BJ (cell line): ENCODE data around the gene LSM6. TPM values are rescaled to one million over a fixed set of nuclear protein-coding genes. Genes with fewer than 3 reads are reported as not detected.

Source experiments
- CTCF ChIA-PET: fragments of 350-600 bp; formaldehyde crosslinking; extraction: SDS; loops from one replicate; lab custom pipeline; 2021; ENCODE audit warnings: antibody characterized with exemption, inconsistent platforms; lab: Yijun Ruan, JAX
- POLR2A ChIA-PET: fragments of 300-600 bp; sonication (Branson Sonifier 250); formaldehyde crosslinking; extraction: SDS; loops from one replicate; lab custom pipeline; 2021; ENCODE audit warnings: antibody characterized with exemption; lab: Charles Lee
- DNase-seq: peaks from one replicate; pipeline ENCODE4 v3.0.0-alpha.2; 2011; ENCODE audit warnings: low read depth
- H3K27me3 ChIP-seq: 2 replicates; pipeline ENCODE4 v1.6.0; 2011; ENCODE audit warnings: low read length; ENCODE audit not compliant: control insufficient read depth, insufficient read depth
- H3K36me3 ChIP-seq: 2 replicates; pipeline ENCODE4 v1.5.1; 2011; ENCODE audit warnings: low read length; ENCODE audit not compliant: control insufficient read depth, insufficient read depth
- H3K4me3 ChIP-seq: 2 replicates; pipeline ENCODE4 v1.5.1; 2011; ENCODE audit warnings: low read depth, mild to moderate bottlenecking, control low read depth, low read length
- CTCF ChIP-seq: IDR thresholded peaks from 2 replicates; pipeline ENCODE4 v1.5.1; 2011; ENCODE audit warnings: low read depth, mild to moderate bottlenecking, control low read depth, inconsistent platforms, low read length, moderate library complexity; ENCODE audit not compliant: insufficient read depth
- polyA plus RNA-seq: library from polyadenylated mRNA; depleted of rRNA; stranded (reverse); fragments of >200 nt; gene quantifications from 2 replicates; pipeline ENCODE4 v1.2.3, GENCODE V29; 2011

LSM6 gene
- polyA plus RNA-seq, 1 experiment, result 5.8 TPM

DNA sequence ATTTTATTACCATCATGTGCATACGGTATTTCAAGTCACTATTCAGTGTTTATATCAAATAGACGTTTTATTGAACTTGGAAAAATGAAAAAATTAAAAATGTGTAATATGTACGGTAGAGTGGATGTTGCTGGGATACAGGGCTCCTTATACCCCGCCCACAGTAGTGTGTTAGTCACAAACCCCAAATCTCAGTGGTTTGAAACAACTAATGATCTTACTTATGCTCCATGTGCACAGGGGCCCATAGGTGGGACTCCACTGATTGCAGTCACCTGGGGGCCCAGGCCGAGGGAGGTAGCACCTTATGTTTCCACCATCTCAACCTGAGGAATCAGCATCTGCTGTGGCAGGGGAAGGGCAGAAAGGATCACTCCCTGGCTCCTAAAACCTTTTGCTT is 18.1 kb downstream of the LSM6 start:
- TF ChIP-seq CTCF, result no peak
- H3K4me3 ChIP-seq, result no peak overlapping the region
- no peaks in the 10 kb centered on the region for H3K27me3 ChIP-seq
- no peak for DNase-seq
- 0 out of 2 replicates have a peak, but pooled peaks cover 2% of the 10 kb centered on the region for H3K36me3 ChIP-seq
- ChIA-PET POLR2A (no interaction called here), CTCF (no interaction called here)

GRCh38 chr4:146194212-146194611 is 18.7 kb downstream of the LSM6 start:
- ChIA-PET POLR2A (no interaction called here), CTCF (interaction anchor here (0.8 kb wide), 1 partner anchor 120 kb away, joined by 3 read pairs; no protein-coding TSS in a partner anchor)
- Histone ChIP-seq H3K27me3 (no peaks in the 10 kb centered on the region), H3K4me3 (no peak overlapping the region), H3K36me3 (0 out of 2 replicates have a peak, but pooled peaks cover 2% of the 10 kb centered on the region)
- no peak for TF ChIP-seq CTCF
- DNase-seq, result no peak

DNA sequence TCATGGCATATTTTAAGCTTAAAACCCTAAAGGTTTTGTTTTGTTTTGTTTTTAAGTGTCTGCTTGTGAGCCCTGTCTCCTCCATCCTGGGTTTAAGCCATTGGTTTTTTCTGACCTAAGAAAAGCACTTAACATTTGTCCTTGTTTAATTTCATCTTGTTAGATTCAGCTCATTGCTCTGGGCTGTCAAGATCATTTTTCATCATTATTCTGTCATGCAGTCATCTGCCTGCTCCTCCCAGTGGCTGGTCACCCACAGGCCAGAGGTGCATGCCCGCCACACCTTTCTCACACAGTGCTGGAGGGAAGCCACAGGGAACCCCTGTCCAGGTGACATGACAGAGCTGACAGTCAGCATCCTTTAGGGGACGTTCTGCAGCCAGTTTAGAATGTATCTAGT is 27.1 kb downstream of the LSM6 start:
- TF ChIP-seq CTCF, result no peak
- ChIA-PET CTCF (interaction anchor here (1.4 to 2.5 kb wide), 3 partner anchors 9 to 108 kb away, joined by 3 to 7 read pairs (median 7); no protein-coding TSS in a partner anchor), POLR2A (no interaction called here)

DNA sequence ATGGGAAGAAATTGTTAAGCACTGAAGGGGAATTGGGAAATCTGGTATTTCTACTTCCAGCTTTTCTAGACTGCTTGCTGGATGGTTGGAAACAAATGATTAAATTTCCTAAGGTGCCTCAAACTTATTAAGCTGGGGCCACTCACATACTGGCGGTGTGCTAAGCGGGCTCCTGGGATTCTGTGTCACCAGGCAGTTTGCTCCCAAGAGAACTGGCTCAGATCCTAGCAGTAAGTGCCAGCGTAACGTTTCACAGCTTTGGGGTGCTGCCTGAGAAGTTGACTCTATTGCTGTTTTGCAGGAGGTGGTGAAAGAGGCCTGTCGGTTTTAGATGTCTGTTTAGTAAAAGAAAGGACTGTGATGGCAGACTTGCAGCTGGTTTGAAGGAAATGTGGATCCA is 31.9 kb downstream of the LSM6 start:
- Histone ChIP-seq H3K27me3 (no peaks in the 10 kb centered on the region), H3K36me3 (no peaks in the 10 kb centered on the region), H3K4me3 (no peak overlapping the region)
- no peak for DNase-seq
- no peak for TF ChIP-seq CTCF
- ChIA-PET CTCF (interaction anchor here (1.5 kb wide), 1 partner anchor 12 kb away, joined by 3 read pairs; no protein-coding TSS in a partner anchor), POLR2A (no interaction called here)

More for the DNA sequence above, 27.1 kb downstream of the LSM6 start:
- no peak for DNase-seq
- H3K36me3 ChIP-seq, result no peaks in the 10 kb centered on the region
- H3K27me3 ChIP-seq, result no peaks in the 10 kb centered on the region
- H3K4me3 ChIP-seq, result no peak overlapping the region

DNA sequence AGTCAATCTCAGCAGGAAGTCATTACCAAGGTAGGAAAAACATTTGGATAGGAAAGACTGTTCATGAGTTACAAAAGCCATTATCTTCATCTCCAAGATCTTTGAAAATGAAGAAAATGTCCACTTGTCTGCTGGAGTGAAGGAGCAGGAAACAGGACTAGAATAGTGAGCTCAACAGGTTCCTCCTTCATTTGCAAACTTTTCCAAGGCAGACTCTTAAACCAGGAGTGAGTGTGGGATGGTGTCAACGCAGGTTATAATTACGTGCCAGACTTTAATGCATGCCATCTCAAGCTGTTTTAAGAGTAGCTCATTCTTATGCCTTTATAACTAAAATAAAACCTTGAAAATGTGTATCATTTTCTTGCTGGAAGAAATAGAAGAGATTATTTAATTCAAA is 35.4 kb downstream of the LSM6 start:
- Histone ChIP-seq H3K36me3 (no peaks in the 10 kb centered on the region), H3K4me3 (no peak overlapping the region), H3K27me3 (no peaks in the 10 kb centered on the region)
- ChIA-PET CTCF (no interaction called here), POLR2A (no interaction called here)
- DNase-seq, result no peak
- no peak for TF ChIP-seq CTCF
